Islet precursor cell (in vitro differentiated cells): ENCODE data around the gene AAGAB.

ENCODE experiments used
- DNase-seq: peaks from one replicate; pipeline ENCODE4 v3.0.0-alpha.2; 2018

AAGAB gene

GRCh38 chr15:67186688-67187087 is 67.8 kb downstream of the AAGAB start:
- DNase-seq = no peak

GRCh38 chr15:67186226-67186649 is 68.2 kb downstream of the AAGAB start:
- DNase-seq = no peak

- no peak for DNase-seq
Observed at GRCh38 chr15:67185621-67186225, 68.7 kb downstream of the AAGAB start.

- DNase-seq = no peak
Observed at GRCh38 chr15:67185051-67185450, 69.4 kb downstream of the AAGAB start.

GRCh38 chr15:67184208-67184925 is 70.1 kb downstream of the AAGAB start:
- DNase-seq = no peak

GRCh38 chr15:67183443-67184169 is 70.9 kb downstream of the AAGAB start:
- DNase-seq = no peak

GRCh38 chr15:67181221-67181639 is 73.2 kb downstream of the AAGAB start:
- no peak for DNase-seq

GRCh38 chr15:67180514-67181191 is 73.8 kb downstream of the AAGAB start:
- DNase-seq = no peak

GRCh38 chr15:67180035-67180434 is 74.4 kb downstream of the AAGAB start:
- no peak for DNase-seq

GRCh38 chr15:67179411-67179995 is 75.0 kb downstream of the AAGAB start:
- DNase-seq = no peak

- peak; percentile 97 for DNase-seq
Observed at GRCh38 chr15:67178569-67179210, 75.8 kb downstream of the AAGAB start.

GRCh38 chr15:67177752-67178151 is 76.7 kb downstream of the AAGAB start:
- DNase-seq = no peak

GRCh38 chr15:67176195-67176971 is 78.1 kb downstream of the AAGAB start:
- DNase-seq = no peak

GRCh38 chr15:67175643-67176071 is 78.8 kb downstream of the AAGAB start:
- no peak for DNase-seq

- peak; percentile 96 for DNase-seq
Observed at GRCh38 chr15:67174864-67175573, 79.4 kb downstream of the AAGAB start.

GRCh38 chr15:67174446-67174845 is 80.0 kb downstream of the AAGAB start:
- no peak for DNase-seq

- DNase-seq = no peak
Observed at GRCh38 chr15:67173786-67174185, 80.7 kb downstream of the AAGAB start.

- DNase-seq = no peak
Observed at GRCh38 chr15:67173005-67173404, 81.5 kb downstream of the AAGAB start.

- no peak for DNase-seq
Observed at GRCh38 chr15:67172172-67172571, 82.3 kb downstream of the AAGAB start.

- DNase-seq = no peak
Observed at GRCh38 chr15:67171471-67171870, 83.0 kb downstream of the AAGAB start.
